Fibroblast of skin of left biceps (primary cell): ENCODE results near the gene CDH20.

ENCODE experiments used
- DNase-seq, 2 experiments: peaks; one replicate each; pipeline ENCODE4 v3.0.0-alpha.2; 2013; ENCODE audit warnings: low read depth in 2 of 2

CDH20 gene

GRCh38 chr18:61333271-61333745, at the start of gene CDH20:
Gene CDH20, plus strand, starts transcription at chr18:61333430.
- no peak for DNase-seq

DNA sequence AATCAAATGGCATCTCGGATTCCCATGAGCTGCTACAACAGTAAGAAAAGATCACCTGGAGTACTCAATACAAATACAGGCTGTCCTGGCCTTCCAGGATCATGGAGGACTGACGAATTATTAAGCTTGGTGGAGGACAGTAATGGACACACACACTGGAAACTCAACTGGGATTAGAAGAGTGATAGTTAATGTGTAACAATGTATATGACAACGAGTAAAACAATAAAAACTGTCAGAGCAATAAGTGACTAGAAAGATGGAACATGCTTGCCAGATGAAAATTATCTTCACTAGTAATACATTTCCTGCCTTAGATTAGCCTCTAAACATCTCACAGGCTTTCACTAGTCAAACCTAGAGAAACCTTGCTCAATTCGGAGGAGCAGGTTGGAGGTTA, 49.2 kb upstream of the CDH20 start:
- DNase-seq = no peak

DNA sequence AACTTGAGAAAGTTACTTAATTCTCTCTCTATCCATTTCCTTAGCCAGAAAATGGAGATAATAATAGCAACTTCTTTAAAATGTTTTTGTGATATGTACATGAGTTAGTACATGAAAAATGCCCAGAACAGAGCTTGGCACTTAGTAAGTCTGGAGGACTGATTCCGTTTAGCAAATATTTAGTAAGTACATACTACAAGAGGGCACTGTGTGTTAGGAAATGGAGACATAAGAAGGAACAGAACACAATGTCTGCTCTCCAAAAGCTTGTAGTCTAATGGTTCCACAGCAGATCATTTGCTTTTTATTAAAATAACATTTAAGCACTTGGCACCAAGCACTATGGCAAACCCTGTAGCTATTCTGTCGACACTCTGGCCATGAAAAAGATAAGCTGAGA, 47.5 kb upstream of the CDH20 start:
- DNase-seq = no peak

DNA sequence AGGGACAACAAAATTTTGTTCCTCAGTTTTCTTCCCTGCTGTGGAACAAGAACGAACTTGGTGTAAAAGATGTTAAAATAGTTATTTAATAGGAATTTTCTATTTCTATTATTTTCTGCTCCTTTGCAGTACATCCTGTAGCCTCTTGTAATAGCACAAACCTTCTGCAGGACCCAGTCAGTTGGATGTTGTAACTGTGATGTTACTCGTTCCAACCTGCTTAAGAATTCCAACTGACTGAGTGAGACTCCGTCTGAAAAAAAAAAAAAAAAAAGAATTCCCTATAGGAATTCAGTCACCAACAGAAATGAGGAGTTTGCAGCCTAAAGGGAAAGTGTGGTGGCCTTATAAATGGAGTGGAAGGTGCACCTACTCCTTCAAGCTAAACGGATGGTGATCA, 46.4 kb upstream of the CDH20 start:
- no peak for DNase-seq

DNA sequence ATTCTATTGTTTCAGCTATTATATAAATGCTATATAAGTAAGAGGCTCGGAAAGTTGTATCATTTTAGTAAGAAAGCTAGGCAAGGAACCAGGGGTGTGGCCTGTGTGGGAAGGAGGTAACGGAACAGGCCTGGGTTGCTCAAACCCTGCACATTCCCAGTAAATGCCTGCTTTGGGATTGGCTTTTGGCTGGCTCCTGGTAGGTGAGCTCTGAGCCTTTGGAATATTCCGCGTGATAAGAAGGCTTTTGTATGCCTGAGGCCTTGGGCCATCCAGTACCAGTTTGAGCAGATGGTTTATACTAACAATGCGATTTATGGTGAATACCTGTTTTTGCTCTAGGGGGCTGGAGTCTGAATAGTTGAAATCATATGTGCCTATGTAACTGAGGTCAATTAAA, 42.6 kb upstream of the CDH20 start:
- DNase-seq = no peak

GRCh38 chr18:61292280-61293035, 40.8 kb upstream of the CDH20 start:
- no peak for DNase-seq

GRCh38 chr18:61295153-61295552, 38.1 kb upstream of the CDH20 start:
- DNase-seq = no peak

- DNase-seq = no peak
These were observed 25.2 kb upstream of the CDH20 start for GRCh38 chr18:61308004-61308403.

GRCh38 chr18:61308795-61309393, 24.3 kb upstream of the CDH20 start:
- DNase-seq = no peak

GRCh38 chr18:61322265-61322873, 10.9 kb upstream of the CDH20 start:
- peak; percentile 19 to 24 for DNase-seq

GRCh38 chr18:61323951-61324350, 9.3 kb upstream of the CDH20 start:
- no peak for DNase-seq

- no peak for DNase-seq
These were observed 6.8 kb upstream of the CDH20 start for GRCh38 chr18:61326407-61326806.

GRCh38 chr18:61329398-61329797, 3.8 kb upstream of the CDH20 start:
- no peak for DNase-seq

DNA sequence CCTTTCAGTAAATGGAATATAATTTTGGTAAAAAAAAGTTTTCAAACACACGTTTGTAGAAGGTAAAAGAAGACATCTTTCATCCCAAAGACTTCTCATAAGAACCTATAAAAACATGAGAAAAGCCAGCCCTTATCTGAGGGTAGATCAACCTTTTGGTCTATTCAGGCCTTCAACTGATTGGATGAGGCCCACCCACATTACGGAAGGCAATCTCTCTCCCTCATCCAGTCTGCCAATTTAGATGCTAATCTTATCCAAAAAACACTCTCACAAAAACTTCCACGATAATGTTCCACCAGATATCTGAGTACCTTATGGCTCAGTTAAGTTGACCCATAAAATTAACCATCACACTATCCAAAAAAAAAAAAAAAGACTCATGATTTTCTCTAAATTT, 2.2 kb upstream of the CDH20 start:
- DNase-seq = no peak

GRCh38 chr18:61333746-61334490, 688 bp downstream of the CDH20 start:
- DNase-seq = no peak

- no peak for DNase-seq
These were observed 1.2 kb downstream of the CDH20 start for GRCh38 chr18:61334491-61334850.

- DNase-seq = no peak
These were observed 1.9 kb downstream of the CDH20 start for GRCh38 chr18:61334951-61335683.

DNA sequence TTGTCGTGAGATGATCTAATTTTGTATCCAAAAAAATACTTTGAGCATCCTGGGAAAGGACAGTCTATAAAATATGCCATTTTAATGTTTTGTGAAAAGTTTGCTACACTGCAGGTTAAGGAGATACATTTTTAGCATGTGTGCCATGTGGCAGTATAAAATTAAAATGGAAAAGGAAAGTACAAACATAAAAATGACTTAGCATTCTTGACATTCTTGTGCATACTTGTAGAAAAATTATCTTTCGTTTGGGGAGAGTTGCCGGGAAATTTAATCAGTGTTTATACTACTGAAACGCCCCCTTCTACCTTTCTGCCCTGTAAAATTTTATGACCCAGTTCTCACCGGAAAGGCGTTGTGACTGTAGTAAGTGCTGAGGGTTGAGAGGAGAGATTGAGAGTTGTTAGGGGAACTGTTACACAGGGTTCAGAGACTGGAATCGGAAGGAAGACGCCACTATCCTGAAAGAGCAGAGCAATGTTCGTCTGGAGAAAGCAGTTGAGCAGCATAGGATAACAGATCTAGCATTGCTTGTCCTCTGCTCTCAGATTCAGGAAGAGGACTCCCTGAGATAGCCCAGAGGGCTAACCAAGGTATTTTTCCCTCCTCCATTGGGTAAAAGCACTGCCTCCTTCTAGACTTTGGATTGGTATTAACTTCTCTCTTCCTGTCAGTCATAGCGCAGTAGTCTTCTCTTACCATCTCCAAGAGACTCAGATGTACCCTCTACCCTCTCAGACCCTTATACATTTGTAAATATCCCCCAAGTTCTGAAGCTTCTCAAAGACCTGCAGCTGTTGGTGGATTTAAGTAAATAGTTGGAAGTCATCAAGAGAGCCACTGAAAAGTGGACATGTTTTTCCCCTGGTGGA, 2.7 kb downstream of the CDH20 start:
- no peak for DNase-seq

GRCh38 chr18:61336766-61337165, 3.5 kb downstream of the CDH20 start:
- no peak for DNase-seq

- no peak for DNase-seq
These were observed 4.3 kb downstream of the CDH20 start for GRCh38 chr18:61337527-61337926.

GRCh38 chr18:61340148-61340547, 6.9 kb downstream of the CDH20 start:
- DNase-seq = no peak
